NCI-H748 treated with DMSO at 0.1 percent for 48 hours (cell line): ENCODE results near the gene COL15A1.

Experiments
- DNase-seq: peaks from one replicate; lab custom pipeline; 2025; lab: John Stamatoyannopoulos, UW

The COL15A1 gene

GRCh38 chr9:99037769-99038483 lies 94.2 kb downstream of the COL15A1 start:
- no peak for DNase-seq

GRCh38 chr9:99038484-99038820 lies 94.7 kb downstream of the COL15A1 start:
- DNase-seq, result no peak

GRCh38 chr9:99039505-99040182 lies 95.9 kb downstream of the COL15A1 start:
- DNase-seq, result no peak

- no peak for DNase-seq
Observed at GRCh38 chr9:99040251-99040900, 96.7 kb downstream of the COL15A1 start.

- no peak for DNase-seq
Observed at GRCh38 chr9:99040911-99041582, 97.3 kb downstream of the COL15A1 start.

- DNase-seq, result no peak
Observed at GRCh38 chr9:99041618-99042017, 97.9 kb downstream of the COL15A1 start.

- no peak for DNase-seq
Observed at GRCh38 chr9:99042620-99043019, 98.9 kb downstream of the COL15A1 start.

- no peak for DNase-seq
Observed at GRCh38 chr9:99044827-99045226, 101.1 kb downstream of the COL15A1 start.

- no peak for DNase-seq
Observed at GRCh38 chr9:99046068-99046467, 102.4 kb downstream of the COL15A1 start.

- DNase-seq, result no peak
Observed at GRCh38 chr9:99046542-99047071, 102.9 kb downstream of the COL15A1 start.

GRCh38 chr9:99049228-99049627 lies 105.5 kb downstream of the COL15A1 start:
- DNase-seq, result no peak

- DNase-seq, result no peak
Observed at GRCh38 chr9:99049641-99050040, 105.9 kb downstream of the COL15A1 start.

- no peak for DNase-seq
Observed at GRCh38 chr9:99050292-99050911, 106.7 kb downstream of the COL15A1 start.

- DNase-seq, result no peak
Observed at GRCh38 chr9:99050924-99051323, 107.2 kb downstream of the COL15A1 start.

GRCh38 chr9:99051406-99051805 lies 107.7 kb downstream of the COL15A1 start:
- DNase-seq, result no peak

GRCh38 chr9:99051851-99052250 lies 108.1 kb downstream of the COL15A1 start:
- no peak for DNase-seq

GRCh38 chr9:99052815-99053715 lies 109.4 kb downstream of the COL15A1 start:
- DNase-seq, result no peak

GRCh38 chr9:99054581-99054980 lies 110.9 kb downstream of the COL15A1 start:
- no peak for DNase-seq

- DNase-seq, result no peak
Observed at GRCh38 chr9:99055384-99055783, 111.7 kb downstream of the COL15A1 start.

- no peak for DNase-seq
Observed at GRCh38 chr9:99056186-99056585, 112.5 kb downstream of the COL15A1 start.
